Adipocyte (in vitro differentiated cells): Measurements from ENCODE around the gene SRC.

Experiments
- DNase-seq: peaks from one replicate; pipeline ENCODE4 v3.0.0-alpha.2; 2015; ENCODE audit warnings: low read depth
- H3K27me3 ChIP-seq: replicated peaks from 2 replicates; pipeline ENCODE4 v1.7.0; 2013; ENCODE audit warnings: mild to moderate bottlenecking, low read length, moderate library complexity; ENCODE audit not compliant: control insufficient read depth, insufficient read depth
- H3K36me3 ChIP-seq: 2 replicates; pipeline ENCODE4 v1.7.0; 2013; ENCODE audit warnings: low read length, mild to moderate bottlenecking, moderate library complexity; ENCODE audit not compliant: control insufficient read depth, insufficient read depth, severe bottlenecking
- H3K4me1 ChIP-seq: 2 replicates; pipeline ENCODE4 v1.7.0; 2013; ENCODE audit warnings: mild to moderate bottlenecking, low read length, moderate library complexity; ENCODE audit not compliant: control insufficient read depth, insufficient read depth
- H3K4me3 ChIP-seq: 2 replicates; pipeline ENCODE4 v1.7.0; 2013; ENCODE audit warnings: mild to moderate bottlenecking, low read length, moderate library complexity
- H3K9ac ChIP-seq: 2 replicates; pipeline ENCODE4 v1.7.0; 2013; ENCODE audit warnings: mild to moderate bottlenecking, low read length, moderate library complexity
- H3K9me3 ChIP-seq: 2 replicates; pipeline ENCODE4 v1.7.0; 2013; ENCODE audit warnings: mild to moderate bottlenecking, low read length, moderate library complexity; ENCODE audit not compliant: control insufficient read depth

Gene SRC

DNA sequence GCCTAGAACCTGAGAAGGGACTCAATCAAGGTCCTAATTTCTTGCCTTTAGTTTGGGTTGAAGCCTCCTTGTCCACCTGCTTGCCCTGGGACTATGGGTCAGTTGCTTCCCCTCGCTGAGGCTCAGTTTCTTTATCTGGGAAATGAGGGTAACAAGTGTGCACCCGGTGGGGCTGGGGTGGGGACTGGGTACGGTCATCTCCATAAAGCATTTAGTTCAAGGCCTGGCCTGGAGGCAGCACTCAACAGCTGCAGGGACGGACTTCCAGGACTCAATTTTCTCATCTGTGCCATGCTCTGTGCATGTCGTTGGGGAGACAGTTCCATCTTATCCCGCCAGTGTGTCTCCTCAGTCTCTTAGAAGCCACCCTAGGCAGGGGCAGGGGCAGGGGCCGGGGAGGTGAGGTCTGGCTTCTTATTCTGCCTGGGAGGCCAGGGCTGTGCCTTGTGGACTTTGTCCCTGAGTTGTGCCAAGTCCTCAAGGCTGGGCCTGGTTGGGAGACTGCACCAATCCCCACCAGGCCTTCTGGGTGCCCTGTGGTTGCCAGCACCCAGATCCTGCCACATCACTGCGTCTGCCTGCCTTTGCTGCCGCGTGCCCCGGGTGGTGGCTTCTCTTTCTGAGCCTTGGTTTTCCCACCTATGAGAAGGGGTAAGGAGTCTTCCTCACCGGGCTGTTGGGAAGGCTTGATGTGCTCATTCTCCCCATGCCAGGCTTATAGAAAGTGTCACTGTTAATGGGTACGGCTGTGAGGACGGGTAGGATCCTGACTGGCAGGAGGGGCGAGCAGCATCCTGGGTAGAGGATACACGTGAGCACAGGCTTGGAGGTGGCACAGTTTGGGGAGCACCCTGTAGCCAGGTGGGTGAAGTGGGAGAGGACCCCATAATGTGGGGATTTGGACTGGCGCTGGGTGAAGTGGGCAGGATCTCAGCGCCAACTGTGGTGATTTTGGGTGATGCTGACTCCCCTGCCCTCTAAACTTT, 8.6 kb downstream of the SRC start:
- DNase-seq = no peak
- no peak overlapping the region for H3K9ac ChIP-seq
- H3K4me3 ChIP-seq = no peak overlapping the region
- H3K36me3 ChIP-seq = peaks cover 8% of the 10 kb centered on the region
- no peaks in the 10 kb centered on the region for H3K9me3 ChIP-seq
- no peaks in the 10 kb centered on the region for H3K27me3 ChIP-seq
- H3K4me1 ChIP-seq = peaks cover 41% of the 10 kb centered on the region

DNA sequence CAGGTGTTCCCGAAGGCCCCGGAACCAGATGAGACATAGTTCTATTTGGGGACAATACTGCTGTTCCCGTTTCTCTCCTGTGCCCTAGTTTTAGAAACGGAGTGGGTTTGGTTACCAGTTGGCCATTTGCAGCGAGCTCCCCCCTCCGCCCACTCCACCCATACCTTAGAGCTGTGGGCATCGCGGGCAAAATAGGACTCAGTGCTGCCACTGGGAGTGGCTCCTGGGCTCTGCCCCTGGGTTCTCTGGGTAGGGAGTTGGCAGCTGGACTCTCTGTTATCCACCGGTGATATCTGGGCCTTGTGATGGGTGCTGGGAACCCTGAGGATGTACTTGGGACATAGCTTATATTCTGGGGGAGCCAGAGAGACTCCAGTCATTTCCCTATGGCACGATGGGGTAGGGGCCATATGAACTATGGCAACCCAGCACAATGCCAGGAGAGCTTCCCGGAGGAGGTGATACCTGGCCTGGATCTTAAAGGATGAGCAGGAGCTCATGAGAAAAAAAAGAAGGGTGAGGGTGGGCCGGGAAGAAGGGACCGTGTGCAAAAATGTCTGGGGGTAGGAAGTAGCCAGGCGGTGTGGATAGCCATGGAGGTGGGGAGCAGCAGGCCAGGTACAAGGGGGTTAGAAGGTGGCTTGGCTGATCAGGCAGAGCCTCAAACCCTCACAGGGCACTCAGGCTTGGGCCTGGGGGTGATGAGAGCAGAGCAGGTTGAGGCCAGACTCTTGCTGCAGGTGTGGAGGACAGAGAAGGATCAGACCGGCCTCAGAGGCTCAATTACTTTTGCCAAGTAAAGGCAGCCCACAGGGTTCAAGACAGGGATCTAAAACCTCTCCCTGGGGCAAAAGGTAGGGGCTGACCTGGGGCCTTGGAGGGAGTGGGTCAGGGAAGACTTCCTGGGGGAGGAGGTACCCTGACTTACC, 9.6 kb downstream of the SRC start:
- no peaks in the 10 kb centered on the region for H3K27me3 ChIP-seq
- peaks cover 8% of the 10 kb centered on the region for H3K36me3 ChIP-seq
- no peak for DNase-seq

DNA sequence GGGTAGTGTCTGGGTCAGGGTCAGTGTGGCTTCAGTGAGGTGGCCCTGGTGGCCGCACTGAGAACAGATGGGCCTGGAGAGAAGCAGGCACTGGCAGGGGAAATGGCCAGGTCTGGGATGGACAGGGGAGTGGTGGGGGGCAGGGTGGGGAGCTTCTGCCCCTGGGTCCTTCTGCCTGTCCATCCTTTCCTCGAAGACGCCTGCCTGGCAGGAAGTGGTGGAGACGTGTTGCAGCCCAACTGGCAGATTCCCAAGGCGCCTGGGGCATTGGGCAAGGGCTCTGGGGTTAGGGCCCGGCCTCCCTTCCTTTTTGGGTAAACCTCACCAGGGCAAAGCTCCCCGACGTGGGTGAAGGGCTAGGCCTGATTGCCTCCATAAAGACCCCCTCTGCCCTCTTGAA, 10.4 kb downstream of the SRC start:
- no peak for DNase-seq
- H3K36me3 ChIP-seq = peaks cover 8% of the 10 kb centered on the region
- no peak overlapping the region for H3K4me3 ChIP-seq
- H3K27me3 ChIP-seq = no peaks in the 10 kb centered on the region
- H3K4me1 ChIP-seq = peaks cover 29% of the 10 kb centered on the region
- H3K9ac ChIP-seq = no peak overlapping the region
- H3K9me3 ChIP-seq = no peaks in the 10 kb centered on the region

More for the DNA sequence above, 9.6 kb downstream of the SRC start:
- peaks cover 32% of the 10 kb centered on the region for H3K4me1 ChIP-seq
- no peaks in the 10 kb centered on the region for H3K9me3 ChIP-seq
- H3K9ac ChIP-seq = no peak overlapping the region
- H3K4me3 ChIP-seq = no peak overlapping the region

DNA sequence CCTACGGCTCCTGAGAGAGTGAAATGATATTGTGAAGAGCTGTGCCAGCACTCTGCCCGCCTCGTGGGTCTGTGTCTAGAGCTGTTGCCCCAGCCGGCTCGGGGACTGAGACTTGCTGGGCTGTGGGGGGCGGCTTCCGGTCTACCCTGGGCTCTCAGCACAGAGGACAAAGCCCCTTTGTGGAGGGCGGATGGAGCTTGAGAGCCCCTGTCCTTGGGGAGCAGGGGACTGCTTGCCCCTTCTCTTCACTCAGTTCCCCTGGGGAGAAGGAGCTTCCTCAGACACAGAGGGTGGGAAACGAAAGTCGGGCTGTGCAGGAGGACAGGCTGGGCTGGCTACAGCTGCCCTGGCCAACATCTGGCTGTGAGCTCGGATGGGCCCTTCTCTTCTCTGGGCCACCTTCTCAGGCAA, 11.0 kb downstream of the SRC start:
- no peak overlapping the region for H3K9ac ChIP-seq

DNA sequence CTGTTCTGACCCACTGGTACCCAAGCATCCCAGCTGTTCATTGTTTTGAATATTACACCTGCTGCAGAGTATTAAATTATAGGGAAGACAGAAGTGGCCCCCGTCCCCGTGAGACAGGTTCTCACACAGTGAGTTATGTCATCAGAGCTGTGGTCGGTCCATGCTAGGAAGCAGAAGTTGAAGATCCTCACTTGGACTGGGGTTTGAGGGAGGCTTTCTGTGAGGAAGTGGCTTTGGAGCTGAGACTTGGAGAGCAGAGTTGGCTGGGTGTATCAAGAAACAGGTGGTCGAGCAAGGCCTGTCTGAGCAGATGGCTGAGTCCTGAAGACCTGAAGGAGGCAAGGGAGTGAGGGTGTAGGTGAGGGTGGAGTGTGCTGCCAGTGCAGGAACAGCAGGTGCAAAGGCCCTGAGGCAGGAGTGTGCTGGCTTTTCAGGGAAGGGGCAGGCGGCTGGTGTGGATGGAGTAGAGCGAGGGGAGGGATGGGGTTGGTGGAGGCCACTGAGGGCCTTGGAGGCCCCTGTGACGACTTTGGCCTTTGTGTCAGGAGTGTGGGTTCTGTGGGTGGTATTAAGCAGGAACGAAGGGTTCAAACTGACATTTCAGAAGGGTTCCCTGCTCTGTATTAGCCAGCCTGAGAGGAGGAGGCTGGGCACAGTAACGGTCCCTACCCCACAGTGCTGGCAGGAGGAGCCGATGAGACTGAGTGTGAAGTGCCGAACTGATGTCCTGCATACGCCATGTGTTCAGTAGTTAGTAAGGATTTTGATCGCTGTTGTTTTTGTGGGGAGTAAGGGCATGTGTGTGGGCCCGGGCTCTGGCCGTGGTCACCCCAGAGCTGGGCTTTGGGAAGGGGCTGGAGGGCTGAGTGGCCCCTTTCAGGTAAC, 11.8 kb downstream of the SRC start:
- Histone ChIP-seq H3K36me3 (peaks cover 8% of the 10 kb centered on the region), H3K9ac (no peak overlapping the region), H3K9me3 (no peaks in the 10 kb centered on the region), H3K4me3 (no peak overlapping the region), H3K4me1 (peaks cover 23% of the 10 kb centered on the region), H3K27me3 (no peaks in the 10 kb centered on the region)
- no peak for DNase-seq

More for the DNA sequence above, 11.0 kb downstream of the SRC start:
- DNase-seq = no peak
- Histone ChIP-seq H3K36me3 (peaks cover 8% of the 10 kb centered on the region), H3K27me3 (no peaks in the 10 kb centered on the region), H3K4me1 (peaks cover 29% of the 10 kb centered on the region), H3K9me3 (no peaks in the 10 kb centered on the region), H3K4me3 (no peak overlapping the region)

DNA sequence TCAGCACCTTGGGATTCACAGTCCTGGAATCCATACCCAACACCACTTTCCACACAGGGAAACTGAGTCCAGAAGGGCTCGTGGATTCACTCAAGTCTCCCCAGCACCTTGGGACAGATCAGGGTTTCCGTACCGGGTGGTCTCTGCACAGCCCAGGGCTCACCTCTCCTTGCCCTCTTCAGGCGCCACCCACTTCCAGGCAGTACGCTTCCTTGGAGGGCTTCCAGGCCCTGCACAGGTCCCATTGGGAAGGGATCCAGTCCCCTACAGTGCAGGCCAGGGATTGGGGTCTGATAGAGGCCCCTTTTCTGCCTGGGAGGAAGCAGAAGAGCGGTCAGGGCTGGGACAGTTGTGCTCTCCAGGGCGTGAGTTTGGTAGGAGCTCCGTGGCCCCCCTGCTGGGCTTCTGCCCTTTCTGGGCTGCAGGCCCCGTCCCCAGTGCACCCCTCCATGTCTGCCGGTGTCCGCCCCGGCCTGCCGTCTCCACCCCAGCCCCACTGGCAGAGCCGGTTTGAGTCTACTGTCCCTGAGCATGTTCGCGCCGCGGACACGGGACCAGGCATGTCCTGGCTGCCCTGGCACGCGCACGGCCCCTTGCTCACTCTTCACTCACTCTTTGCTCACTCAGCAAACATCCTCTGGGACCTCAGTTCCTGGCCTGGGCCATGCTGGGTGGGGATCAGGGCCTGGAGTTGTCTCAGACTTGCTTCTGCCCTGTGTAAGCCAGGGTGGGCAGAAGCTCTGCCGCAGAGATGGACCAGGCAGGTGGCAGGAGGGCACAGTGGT, 12.6 kb downstream of the SRC start:
- peak overlapping the region; percentile 24 for H3K4me3 ChIP-seq
- peaks cover 21% of the 10 kb centered on the region for H3K4me1 ChIP-seq
- peak overlapping the region; percentile 57 for H3K9ac ChIP-seq
- H3K9me3 ChIP-seq = no peaks in the 10 kb centered on the region
- H3K27me3 ChIP-seq = no peaks in the 10 kb centered on the region
- H3K36me3 ChIP-seq = peaks cover 7% of the 10 kb centered on the region
- DNase-seq = no peak

DNA sequence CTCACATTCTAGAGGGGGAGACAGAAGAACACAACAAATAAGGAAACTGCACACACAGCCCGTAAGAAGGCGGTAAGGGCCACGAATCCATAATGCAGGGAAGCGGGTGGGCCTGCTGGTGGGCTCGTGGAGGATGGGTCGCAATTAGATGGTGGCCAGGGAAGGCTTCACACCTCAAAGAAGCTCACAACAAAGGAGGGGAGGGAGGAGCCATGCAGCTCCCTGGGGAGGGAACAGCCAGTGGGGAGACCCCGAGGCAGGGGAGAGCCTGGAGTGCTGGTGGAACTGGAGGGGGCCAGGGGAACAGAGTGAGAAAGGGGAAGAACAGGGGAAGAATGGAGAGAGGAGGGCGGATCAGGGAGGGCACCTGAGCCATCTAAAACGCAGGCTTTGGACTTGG, 13.4 kb downstream of the SRC start:
- Histone ChIP-seq H3K27me3 (no peaks in the 10 kb centered on the region), H3K36me3 (no peaks in the 10 kb centered on the region)
- no peak for DNase-seq

DNA sequence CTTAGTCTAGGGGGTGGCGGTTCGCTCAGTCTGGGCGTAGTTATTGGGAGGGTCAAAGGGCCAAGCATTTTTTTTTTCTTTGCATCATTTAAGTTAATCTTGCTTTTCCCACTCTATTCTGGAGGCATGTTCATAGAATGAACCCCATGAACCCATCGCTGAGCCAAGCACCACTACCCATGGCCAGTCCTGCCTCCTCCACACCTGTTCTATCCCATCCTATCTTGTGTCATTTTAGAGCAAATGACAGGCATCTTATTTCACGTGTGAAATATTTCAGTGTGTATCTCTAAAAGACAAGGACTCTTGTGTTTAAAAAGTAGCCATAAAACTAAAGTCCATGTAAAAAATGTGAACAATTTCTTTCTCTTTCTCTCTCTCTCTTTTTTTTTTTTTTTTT, 13.9 kb downstream of the SRC start:
- no peak for DNase-seq
- H3K4me3 ChIP-seq = no peak overlapping the region
- no peaks in the 10 kb centered on the region for H3K27me3 ChIP-seq
- H3K9ac ChIP-seq = no peak overlapping the region
- no peaks in the 10 kb centered on the region for H3K36me3 ChIP-seq
- no peaks in the 10 kb centered on the region for H3K9me3 ChIP-seq
- peaks cover 21% of the 10 kb centered on the region for H3K4me1 ChIP-seq

More for the DNA sequence above, 13.4 kb downstream of the SRC start:
- no peaks in the 10 kb centered on the region for H3K9me3 ChIP-seq
- peak overlapping the region; percentile 57 for H3K9ac ChIP-seq
- peaks cover 21% of the 10 kb centered on the region for H3K4me1 ChIP-seq
- H3K4me3 ChIP-seq = no peak overlapping the region

DNA sequence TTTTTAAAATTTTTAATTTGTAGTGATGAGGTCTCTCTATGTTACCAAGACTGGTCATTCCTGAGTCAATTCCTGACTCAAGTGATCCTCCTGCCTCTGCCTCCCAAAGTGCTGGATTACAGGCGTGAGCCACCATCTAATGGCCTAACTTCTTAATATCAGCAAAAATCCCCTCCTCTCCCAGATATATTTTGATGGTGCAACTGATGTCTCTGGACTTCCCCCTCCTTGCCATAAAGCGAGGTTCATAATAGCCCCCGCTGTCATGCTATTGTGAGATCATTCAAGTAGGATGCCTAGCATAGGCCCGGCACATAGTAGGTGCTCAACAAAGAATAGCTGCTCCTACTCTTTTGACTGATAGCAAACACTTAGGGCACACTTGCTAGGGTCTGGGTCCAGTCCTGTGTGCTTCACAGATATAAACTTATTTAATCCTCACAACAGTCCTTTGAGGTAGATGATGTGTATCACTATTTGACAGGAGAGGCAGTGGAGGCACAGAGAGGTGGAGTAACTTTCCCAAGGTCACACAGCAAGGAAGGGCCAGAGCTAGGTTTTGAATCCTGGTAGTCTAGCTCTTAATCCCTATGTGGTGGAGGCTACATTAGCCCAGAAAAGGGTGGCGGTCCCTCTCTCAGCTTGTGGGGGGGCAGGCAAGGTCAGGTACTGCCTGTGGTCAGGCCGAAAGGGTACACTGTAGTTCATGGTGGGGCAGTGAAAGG, 14.6 kb downstream of the SRC start:
- Histone ChIP-seq H3K9me3 (no peaks in the 10 kb centered on the region), H3K27me3 (no peaks in the 10 kb centered on the region), H3K4me3 (no peak overlapping the region), H3K4me1 (peaks cover 21% of the 10 kb centered on the region), H3K9ac (no peak overlapping the region), H3K36me3 (peaks cover 5% of the 10 kb centered on the region)
- no peak for DNase-seq
